ENCODE results near the gene PLXNA1.

GRCh38 chr3:126994661-126995245, 11.8 kb downstream of the PLXNA1 start:
- TF ChIP-seq CTCF (IDR thresholded peaks at IDR 0.05; ENCODE audit: insufficient read depth, low read depth, low read length) (no peak), EZH2 (IDR thresholded peaks at IDR 0.05; ENCODE audit: insufficient read depth, low read length) (no peak)

Measured in astrocyte (in vitro differentiated cells and primary cell).